ENCODE results near the gene NDFIP2.

Gene NDFIP2, protein sequence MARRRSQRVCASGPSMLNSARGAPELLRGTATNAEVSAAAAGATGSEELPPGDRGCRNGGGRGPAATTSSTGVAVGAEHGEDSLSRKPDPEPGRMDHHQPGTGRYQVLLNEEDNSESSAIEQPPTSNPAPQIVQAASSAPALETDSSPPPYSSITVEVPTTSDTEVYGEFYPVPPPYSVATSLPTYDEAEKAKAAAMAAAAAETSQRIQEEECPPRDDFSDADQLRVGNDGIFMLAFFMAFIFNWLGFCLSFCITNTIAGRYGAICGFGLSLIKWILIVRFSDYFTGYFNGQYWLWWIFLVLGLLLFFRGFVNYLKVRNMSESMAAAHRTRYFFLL

DNA sequence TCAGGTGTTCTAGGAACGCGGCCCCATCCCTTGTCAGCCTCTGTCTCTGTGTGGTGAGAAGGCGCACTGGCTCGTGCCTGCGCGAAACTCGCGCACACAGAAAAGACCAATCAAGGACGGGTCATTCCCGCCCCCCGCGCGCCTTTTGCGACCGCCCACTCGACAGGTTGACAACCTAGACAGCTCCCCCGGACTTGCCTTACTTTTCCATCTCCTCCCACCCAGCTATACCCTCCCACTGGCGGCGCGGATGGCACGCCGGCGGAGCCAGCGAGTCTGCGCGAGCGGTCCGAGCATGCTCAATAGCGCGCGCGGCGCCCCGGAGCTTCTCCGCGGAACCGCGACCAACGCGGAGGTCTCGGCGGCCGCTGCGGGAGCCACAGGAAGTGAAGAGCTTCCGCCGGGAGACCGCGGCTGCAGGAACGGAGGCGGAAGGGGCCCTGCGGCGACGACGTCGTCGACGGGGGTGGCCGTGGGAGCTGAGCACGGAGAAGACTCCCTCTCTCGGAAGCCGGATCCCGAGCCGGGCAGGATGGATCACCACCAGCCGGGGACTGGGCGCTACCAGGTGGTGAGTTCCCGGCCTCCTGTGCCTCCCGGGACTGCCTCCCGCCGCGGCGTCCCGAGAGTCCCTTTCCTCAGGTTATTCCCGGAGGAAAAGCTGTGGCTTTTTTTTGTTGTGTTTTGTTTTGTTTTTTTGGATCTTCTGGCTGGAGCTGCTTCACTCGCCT is at the start of gene NDFIP2:
TSS of gene NDFIP2 (plus strand) at position 202 of the 731 bp plus-strand sequence. CDS start at position 251, 49 bp downstream.
- no peak for FAIRE-seq

DNA sequence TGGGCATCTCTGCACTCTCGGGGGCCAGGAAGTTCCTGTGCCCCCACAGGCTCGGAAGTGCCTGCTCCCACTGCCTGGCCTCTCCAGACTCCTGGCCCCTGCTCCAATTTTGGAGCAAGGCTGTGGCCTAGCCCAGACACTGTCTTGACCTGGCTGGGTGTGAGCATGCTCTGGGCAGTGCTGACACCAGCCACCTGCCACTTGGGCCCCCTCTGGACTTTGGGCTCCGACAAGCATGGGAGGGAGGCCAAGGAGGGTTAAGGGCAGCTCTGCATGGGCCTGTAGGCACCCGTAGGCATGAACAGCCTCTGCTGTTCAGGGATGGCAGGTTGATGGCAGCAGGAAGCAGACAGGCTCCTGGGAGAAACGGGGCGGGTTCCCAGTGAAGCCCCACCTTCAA is 48.9 kb upstream of the NDFIP2 start:
- no peak for FAIRE-seq

DNA sequence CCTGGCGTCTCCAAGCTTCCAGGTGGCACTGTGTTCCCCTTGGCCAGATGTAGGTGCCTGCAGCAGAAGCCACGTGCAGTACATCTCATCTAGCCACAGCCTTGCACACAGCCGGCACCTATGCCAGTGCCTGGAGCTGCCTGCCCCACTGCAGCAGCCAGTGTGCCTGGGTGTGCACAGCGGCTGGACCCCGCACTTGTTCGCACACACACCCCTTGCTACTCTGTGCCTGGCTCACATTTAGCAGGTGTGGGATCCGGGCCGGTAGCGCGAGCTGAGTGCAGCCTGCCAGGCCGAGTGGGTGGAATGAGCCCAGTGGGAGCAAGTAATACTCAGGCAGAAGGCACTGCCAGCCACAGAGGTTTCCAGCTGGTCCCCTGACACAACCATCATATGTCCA is 48.0 kb upstream of the NDFIP2 start:
- FAIRE-seq: no peak

DNA sequence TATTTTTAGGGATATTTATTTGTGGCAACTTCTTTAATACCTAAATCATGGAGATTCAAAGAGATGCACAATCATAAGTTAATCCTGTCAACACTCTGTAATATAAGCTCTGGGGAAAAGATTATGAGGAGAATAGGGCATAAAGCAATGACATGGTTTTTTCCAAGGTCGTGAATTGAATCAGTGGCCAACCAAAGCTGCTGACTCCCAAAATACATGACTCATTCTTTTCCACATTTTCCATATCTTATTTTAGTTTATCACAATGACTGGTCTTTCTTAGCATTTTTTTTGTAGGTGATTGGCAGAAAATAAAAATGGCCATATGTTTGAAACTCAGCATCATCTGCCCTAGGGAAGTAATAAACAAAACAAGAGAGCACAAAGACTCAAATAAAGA is 46.4 kb upstream of the NDFIP2 start:
- FAIRE-seq: no peak

DNA sequence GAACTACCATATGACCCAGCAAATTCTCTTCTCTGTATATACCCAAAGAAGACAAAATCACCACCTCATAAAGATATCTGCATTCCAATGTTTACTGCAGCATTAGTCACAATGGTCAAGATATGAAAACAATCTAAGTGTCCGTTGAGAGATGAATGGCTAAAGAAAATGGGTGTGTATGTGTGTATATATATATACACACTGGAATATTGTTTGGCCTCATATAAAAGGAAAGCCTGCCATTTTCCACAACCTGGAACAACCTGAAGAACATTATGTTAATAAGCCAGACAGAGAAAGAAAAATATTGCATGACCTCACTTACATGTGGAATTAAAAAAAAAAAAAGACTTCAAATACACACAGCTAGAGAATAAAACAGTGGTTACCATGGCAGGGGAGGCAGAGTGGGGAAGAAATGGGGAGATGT is 45.4 kb upstream of the NDFIP2 start:
- peak; percentile 82 for FAIRE-seq

DNA sequence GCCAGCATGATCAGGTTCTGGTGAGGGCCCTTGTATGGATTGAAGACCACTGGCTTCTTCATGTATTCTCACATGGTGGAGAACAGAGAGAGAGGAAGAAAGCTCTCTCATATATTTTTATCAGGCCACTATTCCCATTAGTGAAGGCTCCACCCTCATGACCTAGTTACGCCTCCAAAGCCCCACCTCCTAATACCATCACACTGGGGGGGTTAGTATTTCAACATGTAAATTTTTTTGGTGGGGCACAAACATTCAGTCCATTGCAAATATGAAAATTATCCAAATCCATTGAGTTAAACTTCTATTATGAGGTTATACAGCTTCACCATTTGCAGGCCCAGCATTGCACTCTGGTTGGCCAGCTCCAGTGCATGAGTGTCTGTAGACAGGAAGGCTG is 41.7 kb upstream of the NDFIP2 start:
- no peak for FAIRE-seq

DNA sequence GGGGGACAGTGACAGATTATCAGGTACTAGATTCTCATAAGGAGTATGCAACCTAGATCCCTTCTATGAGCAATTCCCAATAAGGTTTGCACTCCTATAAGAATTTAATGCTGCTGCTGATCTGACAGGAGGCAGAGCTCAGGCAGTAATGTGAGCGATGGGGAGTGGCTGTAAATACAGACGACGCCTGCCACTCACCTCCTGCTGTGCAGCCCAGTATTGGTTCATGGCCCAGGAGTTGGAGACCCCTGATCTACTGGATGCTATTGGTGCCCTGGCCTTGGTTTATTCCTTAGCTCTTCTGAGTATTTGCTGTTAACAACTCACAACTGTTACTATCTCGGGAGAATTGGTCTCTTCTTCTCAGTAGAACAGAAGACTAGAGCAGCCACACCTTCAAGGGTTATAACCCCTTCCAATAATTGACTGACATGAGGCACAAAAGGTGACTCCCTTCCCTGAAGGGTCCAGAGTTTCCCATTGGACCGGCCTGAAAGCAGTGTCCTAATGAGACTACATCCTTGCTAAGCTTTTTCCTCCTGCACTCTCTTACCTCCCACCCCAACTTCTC is 39.9 kb upstream of the NDFIP2 start:
- FAIRE-seq: no peak

DNA sequence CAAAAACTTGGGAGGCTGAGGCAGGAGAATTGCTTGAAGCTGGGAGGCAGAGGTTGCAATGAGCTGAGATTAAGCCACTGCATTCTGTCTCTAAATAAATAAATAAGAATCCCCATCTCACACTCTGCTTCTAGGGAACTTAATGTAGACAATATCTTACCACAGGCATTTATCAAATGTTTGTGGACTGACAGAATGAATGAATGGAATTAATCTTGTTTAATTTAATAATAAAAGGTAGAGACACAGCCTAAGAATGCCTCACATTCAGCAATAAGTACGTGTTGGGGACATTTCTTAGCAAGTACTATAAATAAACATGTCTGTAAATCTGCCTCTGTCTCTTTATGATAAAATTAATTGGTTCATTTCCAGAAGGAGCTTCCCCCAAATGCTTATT is 38.7 kb upstream of the NDFIP2 start:
- no peak for FAIRE-seq

DNA sequence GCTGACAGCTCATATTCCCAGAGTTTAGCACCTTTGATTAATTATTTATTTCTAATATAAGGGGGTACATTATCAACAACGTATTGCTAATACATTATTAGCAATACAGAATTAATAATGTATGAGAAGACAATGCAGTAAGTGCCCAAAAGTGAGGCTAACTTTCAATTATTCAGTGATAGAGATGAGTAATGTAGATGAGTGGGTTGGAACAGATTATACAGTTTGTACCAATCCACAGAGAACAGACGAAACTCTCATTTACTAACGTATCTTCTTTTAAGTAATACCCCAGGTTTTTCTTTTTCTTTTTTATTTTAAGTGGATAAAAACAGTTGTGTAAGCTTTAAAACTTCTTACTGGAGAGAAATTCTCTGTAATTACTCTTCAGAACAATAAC is 38.2 kb upstream of the NDFIP2 start:
- FAIRE-seq: no peak

DNA sequence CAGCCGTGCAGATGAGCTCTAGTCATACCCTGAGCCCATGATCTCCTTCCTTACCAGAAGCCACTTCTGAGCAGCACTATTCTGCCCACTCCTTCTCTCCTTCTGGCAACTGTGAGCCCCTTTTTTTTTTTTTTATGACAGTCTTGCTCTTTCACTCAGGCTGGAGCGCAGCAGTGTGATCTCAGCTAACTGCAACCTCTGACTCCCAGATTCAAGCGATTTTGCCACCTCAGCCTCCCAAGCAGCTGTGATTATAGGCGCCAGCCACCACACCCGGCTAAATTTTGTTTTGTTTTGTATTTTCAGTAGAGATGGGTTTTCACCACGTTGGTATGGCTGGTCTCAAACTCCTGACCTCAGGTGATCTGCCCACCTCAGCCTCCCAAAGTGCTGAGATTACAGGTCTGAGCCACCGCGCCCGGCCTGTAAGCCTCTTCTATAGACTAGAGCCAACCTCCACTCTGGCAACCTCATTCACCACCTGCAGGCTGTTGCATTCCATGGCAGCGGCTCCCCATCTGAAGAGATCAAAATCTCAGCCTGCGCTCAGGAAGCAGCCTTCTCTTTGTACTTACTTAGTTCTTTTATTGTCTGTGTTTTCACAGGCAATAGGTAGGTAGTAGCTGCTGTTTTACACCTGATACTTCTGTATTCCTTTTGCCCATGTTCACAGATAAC is 34.8 kb upstream of the NDFIP2 start:
- no peak for FAIRE-seq

DNA sequence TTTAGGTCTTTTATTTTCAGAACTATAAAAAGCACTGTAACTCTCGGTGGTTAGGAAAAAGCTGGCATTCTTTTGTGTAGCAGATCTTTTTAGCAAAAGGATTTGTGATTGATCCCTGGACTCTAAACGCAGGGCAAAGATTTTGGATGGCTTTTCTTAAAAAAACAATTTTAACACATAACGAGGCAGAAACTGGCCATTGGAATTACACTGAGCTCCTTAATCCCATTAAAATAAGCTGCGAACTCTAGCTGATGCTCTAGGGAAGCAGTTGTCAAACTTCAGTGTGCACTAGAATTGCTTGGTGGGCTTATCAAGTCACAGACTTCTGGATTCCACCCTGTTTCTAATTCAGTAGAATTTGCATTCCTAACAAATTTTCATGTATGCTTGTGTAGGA is 33.8 kb upstream of the NDFIP2 start:
- no peak for FAIRE-seq

DNA sequence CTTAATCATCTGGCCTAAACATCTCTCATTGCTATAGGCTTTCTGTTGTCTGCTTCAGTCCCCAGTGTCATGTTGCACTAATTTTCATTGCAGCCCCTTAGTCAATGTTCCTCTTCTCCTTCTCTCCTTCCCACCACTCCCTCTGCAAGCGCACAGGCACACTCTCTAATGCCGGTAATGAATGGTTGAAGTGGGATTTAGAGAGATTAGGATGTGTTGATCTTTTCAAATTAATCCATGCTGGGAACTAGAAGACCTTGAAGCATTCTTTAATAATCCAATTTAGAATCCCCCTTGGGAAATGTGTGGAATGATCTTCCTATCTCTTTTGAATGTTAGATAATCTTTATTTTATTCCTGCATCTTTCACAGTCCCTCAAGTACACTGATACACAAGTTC is 33.2 kb upstream of the NDFIP2 start:
- FAIRE-seq: no peak

DNA sequence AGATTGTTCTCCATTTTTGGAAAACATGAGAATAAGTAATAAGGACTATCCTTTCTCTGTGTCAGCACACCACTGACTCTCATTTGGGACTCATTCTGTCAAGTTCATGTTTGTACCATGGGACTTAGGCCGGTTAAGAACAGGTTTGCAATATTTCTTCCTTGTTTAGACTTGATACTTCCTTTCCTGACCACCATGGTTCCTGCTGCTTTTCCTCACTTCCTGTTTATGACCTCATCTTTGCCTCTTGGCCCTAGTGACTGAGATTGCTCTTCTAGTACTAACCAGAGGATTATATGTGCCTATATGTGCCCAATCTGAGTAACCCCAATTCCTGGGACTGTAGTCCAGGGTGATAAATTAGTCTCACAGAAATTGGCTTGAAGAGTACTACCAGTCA is 32.5 kb upstream of the NDFIP2 start:
- no peak for FAIRE-seq

DNA sequence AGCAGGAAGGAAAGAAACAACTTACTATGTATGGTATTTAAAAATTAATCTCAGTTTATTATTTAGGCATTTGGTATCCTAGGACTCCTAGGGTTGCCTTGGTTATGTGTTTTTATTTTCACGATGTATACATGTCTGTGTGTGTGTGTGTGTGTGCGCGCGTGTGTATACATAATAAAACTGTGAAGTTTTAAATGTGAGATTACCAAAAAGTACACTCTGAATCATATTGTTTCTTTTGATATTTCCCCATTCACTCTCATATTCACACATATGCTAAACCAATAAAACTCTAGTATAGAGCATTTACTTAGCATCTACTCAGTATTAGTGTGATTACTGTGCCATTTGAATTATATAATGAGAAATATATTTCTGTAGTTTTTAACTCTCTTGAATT is 30.8 kb upstream of the NDFIP2 start:
- FAIRE-seq: no peak

DNA sequence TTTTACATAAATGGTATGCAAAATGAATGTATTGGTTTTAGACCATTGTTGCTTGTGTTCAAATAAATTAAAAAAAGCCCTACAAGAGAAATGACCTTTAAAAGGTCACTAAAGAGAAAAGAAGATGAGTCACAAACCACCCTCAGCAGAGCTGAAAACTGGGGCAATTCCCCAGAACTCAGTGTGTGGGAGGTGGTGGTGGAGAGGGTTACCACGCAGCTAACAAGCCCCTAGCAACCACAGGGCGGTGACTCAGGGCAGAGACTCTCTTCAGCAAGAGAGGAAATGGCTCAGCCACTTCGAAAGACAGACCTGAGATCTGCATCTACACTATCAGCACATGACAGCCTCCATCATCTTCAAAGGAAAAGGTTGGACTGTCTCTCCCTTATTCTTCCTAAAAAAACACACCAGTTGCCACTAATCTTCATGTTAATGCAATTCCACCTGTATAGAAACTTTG is 29.4 kb upstream of the NDFIP2 start:
- no peak for FAIRE-seq

DNA sequence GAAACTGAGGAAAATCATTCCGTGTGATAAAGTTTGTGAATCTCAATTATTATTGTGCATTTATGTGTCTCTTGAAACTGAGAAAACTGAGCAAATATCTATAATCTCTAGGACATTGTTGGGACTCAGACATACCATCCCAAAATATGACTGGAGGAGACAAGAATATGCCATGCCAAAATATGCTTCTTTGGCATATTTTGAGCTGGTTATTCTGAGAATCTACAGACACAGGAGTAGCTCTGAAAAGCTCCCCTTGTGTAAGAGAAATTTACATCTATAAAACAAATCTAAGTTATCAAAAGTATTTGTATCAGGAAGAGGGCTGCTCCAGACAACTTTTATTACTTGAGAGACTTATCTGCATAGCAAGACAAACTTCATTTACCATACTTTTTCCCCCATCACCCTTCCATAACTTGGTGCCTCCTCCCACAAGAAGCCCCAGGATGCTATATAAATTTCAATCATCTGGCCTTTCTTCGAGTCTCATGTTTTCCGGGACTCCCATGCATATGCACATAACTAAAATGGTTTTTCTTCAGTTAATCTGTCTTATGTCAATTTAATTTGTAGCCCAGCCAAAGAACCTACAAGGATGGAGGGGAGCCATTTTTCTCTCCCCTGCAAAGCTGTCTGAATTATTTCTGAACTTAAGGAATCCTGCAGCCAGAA is 28.6 kb upstream of the NDFIP2 start:
- FAIRE-seq: no peak

DNA sequence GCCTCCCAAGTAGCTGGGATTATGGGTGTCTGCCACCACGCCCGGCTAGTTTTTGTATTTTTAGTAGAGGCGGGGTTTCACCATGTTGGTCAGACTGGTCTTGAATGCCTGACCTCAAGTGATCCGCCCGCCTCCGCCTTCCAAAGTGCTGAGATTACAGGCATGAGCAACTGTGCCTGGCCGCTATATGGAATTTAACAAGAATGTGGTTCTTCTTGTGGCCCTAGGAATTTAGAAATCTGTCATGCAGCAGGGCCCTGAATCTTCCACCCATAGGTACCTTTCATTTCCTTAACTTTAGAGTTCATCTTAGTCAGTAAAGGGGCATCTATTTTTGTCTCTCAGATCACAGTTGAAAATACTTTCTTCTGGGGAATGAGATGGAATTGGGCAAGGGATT is 25.6 kb upstream of the NDFIP2 start:
- no peak for FAIRE-seq

DNA sequence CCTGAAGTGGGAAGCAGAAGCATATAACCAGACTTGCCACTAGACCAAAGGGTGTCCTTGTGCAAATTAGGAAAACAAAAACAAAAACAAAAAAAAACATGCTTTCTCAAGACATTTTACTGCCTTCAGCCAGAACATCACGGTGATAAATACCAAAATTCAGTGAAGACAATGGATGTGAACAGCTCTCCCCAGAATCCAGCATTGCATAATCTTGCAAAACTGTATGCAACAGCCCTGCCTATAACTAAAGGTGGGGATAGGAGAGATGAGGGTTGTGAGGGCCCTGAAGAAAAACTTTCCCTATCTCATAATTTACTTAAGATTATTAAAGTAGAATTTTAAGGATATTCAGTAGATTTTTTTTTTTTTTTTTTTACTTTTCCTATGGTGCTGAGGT is 24.9 kb upstream of the NDFIP2 start:
- FAIRE-seq: no peak

DNA sequence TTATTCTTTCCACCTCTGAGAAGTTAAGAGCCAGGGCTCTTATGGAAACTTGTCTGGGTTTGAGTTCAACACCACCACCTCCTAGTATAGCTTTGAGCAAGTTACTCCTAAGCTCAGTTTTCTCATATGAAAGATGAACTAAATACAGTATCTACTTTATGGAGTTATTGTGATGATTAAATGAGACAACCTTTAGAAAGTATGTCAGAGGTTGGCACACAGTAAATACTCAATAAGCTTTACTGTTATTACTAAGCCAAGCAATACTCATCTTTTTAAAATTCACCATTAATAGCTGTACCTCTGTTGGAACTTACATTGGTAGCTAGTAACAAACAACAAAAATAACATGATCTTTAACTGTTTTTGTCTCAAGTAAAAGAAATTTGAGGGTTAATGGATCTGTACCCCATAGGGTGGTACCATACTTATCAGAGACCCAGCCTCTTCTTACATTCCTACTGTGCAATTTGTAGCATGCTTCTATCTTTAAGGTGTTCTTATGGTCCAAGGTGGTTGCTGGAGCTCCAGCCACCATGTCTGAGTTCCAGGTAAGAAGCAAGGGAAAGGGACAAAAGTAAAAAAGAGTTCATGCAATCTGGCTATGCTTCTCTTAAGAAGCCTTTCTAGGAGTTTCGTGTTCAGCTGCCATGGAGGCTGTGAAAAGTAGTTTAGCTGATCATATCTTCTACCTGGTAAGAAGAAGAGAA is 24.1 kb upstream of the NDFIP2 start:
- FAIRE-seq: no peak

DNA sequence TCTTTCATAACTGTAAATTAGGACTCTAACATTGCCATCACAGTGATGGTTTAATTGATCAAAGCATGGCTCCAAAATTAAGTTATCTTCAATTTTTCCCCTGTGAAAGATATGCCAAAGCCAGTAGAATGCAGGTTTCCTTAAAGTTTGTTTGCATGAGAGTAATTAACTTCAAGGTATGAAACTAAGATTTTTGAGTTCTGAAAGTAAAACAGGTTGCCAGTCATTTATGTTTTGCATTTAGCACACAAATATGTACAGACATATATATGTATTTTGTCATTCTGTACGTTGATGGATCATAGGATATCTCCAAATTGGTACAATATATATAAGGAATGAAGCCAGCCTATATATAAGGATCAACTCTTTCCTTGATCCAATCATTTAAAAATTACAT is 23.6 kb upstream of the NDFIP2 start:
- no peak for FAIRE-seq

DNA sequence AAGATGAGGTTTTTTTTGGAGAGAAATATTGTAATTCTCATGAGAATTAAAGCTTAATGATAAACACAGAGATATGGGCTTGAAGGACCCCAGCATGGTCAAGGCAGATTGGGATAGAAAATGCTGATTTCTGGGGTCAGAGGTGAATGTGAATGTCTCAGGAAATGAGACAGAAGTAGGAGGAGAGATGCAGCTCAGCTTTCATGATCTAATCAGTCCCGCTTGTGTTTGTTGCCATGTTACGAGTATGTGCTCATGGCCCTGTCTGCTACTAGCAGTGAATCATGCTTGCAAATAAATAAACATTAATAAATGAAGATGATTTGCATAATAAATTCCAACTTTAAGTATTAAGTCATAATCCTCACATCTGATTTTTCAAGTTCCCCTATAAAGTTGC is 23.0 kb upstream of the NDFIP2 start:
- no peak for FAIRE-seq

DNA sequence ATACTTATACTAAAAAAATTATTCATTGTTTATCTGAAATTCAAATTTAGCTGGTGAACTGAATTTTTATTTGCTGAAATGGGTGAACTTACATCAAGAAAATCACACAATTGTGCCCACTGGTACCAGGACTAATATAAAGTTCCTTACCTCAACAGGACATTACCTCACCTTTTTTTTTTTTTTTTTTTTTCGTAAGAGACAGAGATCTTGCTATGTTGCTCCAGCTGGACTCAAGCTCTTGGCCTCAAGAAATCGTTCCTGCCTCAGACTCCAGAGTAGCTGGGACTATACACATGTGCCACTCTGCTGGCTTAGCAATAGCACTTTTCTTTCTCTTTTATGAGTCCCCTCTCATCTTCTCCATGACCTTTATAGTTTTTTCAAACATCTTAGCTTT is 22.5 kb upstream of the NDFIP2 start:
- FAIRE-seq: no peak

Data from colon (tissue), 2 donors.